Activated T-cell treated with anti-CD3 and anti-CD28 coated beads, Interleukin-2, amount 50 U/mL, for 24 hours (primary cell): ENCODE results near the gene REC114.

Experiments used
- DNase-seq: peaks from one replicate; pipeline ENCODE4 v3.0.0-alpha.2; 2020
- H3K27ac Mint-ChIP-seq: 2 replicates; pipeline ENCODE4 v1.8.0; 2020; ENCODE audit warnings: mild to moderate bottlenecking, mixed read lengths
- H3K27me3 Mint-ChIP-seq: 2 replicates; pipeline ENCODE4 v1.8.0; 2020; ENCODE audit warnings: mixed read lengths
- H3K36me3 Mint-ChIP-seq: 2 replicates; pipeline ENCODE4 v1.8.0; 2020; ENCODE audit warnings: low read depth, mixed read lengths
- H3K4me1 Mint-ChIP-seq: 2 replicates; pipeline ENCODE4 v1.8.0; 2020; ENCODE audit warnings: low read depth, mixed read lengths
- H3K4me3 Mint-ChIP-seq: 2 replicates; pipeline ENCODE4 v1.8.0; 2020; ENCODE audit warnings: mild to moderate bottlenecking, moderate library complexity, mixed read lengths
- H3K9me3 Mint-ChIP-seq: 2 replicates; pipeline ENCODE4 v1.8.0; 2020; ENCODE audit warnings: mixed read lengths

The REC114 gene

GRCh38 chr15:73604477-73604876, 161.5 kb downstream of the REC114 start:
- H3K27me3 Mint-ChIP-seq: no peaks in the 10 kb centered on the region
- H3K4me3 Mint-ChIP-seq: no peak overlapping the region
- H3K27ac Mint-ChIP-seq: no peak overlapping the region
- H3K4me1 Mint-ChIP-seq: peaks cover 40% of the 10 kb centered on the region
- no peak for DNase-seq
- peaks cover 15% of the 10 kb centered on the region for H3K36me3 Mint-ChIP-seq
- no peaks in the 10 kb centered on the region for H3K9me3 Mint-ChIP-seq

GRCh38 chr15:73605759-73606436, 162.9 kb downstream of the REC114 start:
- no peaks in the 10 kb centered on the region for H3K9me3 Mint-ChIP-seq
- DNase-seq: no peak
- no peaks in the 10 kb centered on the region for H3K27me3 Mint-ChIP-seq
- peaks cover 48% of the 10 kb centered on the region for H3K4me1 Mint-ChIP-seq
- H3K36me3 Mint-ChIP-seq: peaks cover 10% of the 10 kb centered on the region
- no peak overlapping the region for H3K4me3 Mint-ChIP-seq
- H3K27ac Mint-ChIP-seq: no peak overlapping the region

- Mint-ChIP-seq H3K4me3 (no peak overlapping the region), H3K9me3 (no peaks in the 10 kb centered on the region), H3K36me3 (peaks cover 10% of the 10 kb centered on the region), H3K4me1 (peaks cover 55% of the 10 kb centered on the region), H3K27ac (no peak overlapping the region), H3K27me3 (no peaks in the 10 kb centered on the region)
- no peak for DNase-seq
These were observed 164.4 kb downstream of the REC114 start for GRCh38 chr15:73607405-73607804.

GRCh38 chr15:73607843-73608242, 164.9 kb downstream of the REC114 start:
- Mint-ChIP-seq H3K4me1 (peaks cover 57% of the 10 kb centered on the region), H3K9me3 (no peaks in the 10 kb centered on the region), H3K27ac (no peak overlapping the region), H3K36me3 (peaks cover 10% of the 10 kb centered on the region), H3K27me3 (no peaks in the 10 kb centered on the region), H3K4me3 (no peak overlapping the region)
- no peak for DNase-seq

- H3K27ac Mint-ChIP-seq: no peak overlapping the region
- DNase-seq: no peak
- peaks cover 61% of the 10 kb centered on the region for H3K4me1 Mint-ChIP-seq
- no peaks in the 10 kb centered on the region for H3K9me3 Mint-ChIP-seq
- no peaks in the 10 kb centered on the region for H3K27me3 Mint-ChIP-seq
- no peak overlapping the region for H3K4me3 Mint-ChIP-seq
- peaks cover 9% of the 10 kb centered on the region for H3K36me3 Mint-ChIP-seq
These were observed 165.5 kb downstream of the REC114 start for GRCh38 chr15:73608475-73608874.

GRCh38 chr15:73608941-73609340, 166.0 kb downstream of the REC114 start:
- H3K4me1 Mint-ChIP-seq: peaks cover 61% of the 10 kb centered on the region
- H3K4me3 Mint-ChIP-seq: no peak overlapping the region
- H3K27ac Mint-ChIP-seq: no peak overlapping the region
- H3K27me3 Mint-ChIP-seq: no peaks in the 10 kb centered on the region
- H3K9me3 Mint-ChIP-seq: no peaks in the 10 kb centered on the region
- H3K36me3 Mint-ChIP-seq: peaks cover 9% of the 10 kb centered on the region
- DNase-seq: no peak
